ENCODE measurements around the gene SPOCK2. TPM values are rescaled to one million over a fixed set of nuclear protein-coding genes. Genes with fewer than 3 reads are reported as not detected.

The SPOCK2 gene
- total and polyA plus RNA-seq, 8 donors, result 4.5 to 107 (median 8.7) TPM

DNA sequence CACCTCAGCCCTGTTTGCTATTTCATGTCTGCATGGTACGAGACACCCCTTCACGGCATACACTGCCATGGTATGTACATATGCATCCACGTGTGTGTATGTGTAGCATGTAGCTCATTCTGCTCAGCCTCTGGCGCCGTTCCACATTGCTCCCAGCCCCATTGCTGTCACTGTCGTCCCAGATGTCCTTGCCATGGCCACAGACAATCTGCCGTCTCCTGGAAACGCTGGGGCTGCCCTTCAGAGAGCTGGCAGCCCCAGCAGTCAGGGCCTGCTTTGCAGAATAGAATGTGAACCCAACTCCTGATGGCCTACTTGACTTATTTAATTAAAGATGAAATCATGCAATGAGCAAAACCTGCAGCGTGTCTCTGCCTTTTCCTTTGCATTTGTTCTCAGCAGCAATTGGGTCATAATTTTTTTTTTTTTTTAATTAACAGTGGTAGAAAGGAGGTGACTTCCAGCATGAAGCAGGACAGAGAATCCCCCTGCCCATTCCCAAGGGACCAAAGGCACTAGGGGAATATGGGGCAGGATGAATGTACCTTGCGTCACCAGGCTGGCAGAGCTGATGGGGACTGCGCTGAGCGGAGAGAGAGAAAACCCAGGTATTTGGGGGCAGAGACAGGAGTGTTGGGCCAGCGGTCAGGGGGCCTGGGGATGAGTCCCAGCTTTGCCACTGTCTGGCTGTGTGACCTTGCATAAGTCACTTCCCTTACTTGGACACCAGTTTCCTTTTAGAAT is 75.0 kb downstream of the SPOCK2 start:
- Histone ChIP-seq H3K27ac (no peak overlapping the region), H3K9me3 (no peaks in the 10 kb centered on the region), H3K36me3 (peaks cover 0 to 3% of the 10 kb centered on the region in 2 donors), H3K4me3 (no peak overlapping the region), H3K4me1 (peaks cover 13 to 14% of the 10 kb centered on the region in 2 donors), H3K27me3 (no peaks in the 10 kb centered on the region)
- ATAC-seq (no peak), DNase-seq (peak in 1 of 4 donors; percentile 58)
- TF ChIP-seq, protein P1, sequence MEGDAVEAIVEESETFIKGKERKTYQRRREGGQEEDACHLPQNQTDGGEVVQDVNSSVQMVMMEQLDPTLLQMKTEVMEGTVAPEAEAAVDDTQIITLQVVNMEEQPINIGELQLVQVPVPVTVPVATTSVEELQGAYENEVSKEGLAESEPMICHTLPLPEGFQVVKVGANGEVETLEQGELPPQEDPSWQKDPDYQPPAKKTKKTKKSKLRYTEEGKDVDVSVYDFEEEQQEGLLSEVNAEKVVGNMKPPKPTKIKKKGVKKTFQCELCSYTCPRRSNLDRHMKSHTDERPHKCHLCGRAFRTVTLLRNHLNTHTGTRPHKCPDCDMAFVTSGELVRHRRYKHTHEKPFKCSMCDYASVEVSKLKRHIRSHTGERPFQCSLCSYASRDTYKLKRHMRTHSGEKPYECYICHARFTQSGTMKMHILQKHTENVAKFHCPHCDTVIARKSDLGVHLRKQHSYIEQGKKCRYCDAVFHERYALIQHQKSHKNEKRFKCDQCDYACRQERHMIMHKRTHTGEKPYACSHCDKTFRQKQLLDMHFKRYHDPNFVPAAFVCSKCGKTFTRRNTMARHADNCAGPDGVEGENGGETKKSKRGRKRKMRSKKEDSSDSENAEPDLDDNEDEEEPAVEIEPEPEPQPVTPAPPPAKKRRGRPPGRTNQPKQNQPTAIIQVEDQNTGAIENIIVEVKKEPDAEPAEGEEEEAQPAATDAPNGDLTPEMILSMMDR (IDR thresholded peaks at IDR 0.05), result no peak
- intact Hi-C loops (cut with DNase I), result no loop called here

DNA sequence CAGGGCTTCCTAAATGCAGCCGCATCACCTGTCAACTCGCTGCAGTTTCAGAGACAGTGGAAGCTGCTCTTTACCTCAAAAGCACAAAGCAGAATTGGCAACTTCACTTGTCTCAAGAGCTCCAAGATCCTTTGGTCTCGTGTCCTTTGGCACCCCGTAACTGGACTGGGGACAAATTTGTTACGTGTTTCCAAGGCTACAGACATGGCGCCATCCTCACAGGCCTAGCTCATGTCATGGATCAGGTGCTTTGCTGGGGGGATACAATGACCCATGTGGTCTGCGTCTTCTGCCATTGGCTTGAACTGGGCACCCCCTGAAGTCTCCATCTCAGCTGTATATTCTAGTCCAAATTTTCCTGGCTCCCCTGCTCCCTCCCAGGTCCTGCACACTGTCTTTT is 75.6 kb downstream of the SPOCK2 start:
- no peak for DNase-seq
- no peak for ATAC-seq
- Histone ChIP-seq H3K36me3 (peaks cover 0 to 9% of the 10 kb centered on the region in 2 donors), H3K4me3 (no peak overlapping the region), H3K9me3 (no peaks in the 10 kb centered on the region), H3K4me1 (peaks cover 14 to 16% of the 10 kb centered on the region in 2 donors), H3K27me3 (no peaks in the 10 kb centered on the region), H3K27ac (no peak overlapping the region)
- intact Hi-C loops (cut with DNase I), result no loop called here
- TF ChIP-seq, protein P1 (IDR thresholded peaks at IDR 0.05), result no peak

GRCh38 chr10:72011976-72012512 is 76.3 kb downstream of the SPOCK2 start:
- intact Hi-C loops (cut with DNase I), result no loop called here
- Histone ChIP-seq H3K9me3 (no peaks in the 10 kb centered on the region), H3K27me3 (no peaks in the 10 kb centered on the region), H3K4me1 (peaks cover 8 to 16% of the 10 kb centered on the region in 2 donors), H3K36me3 (peaks cover 0 to 16% of the 10 kb centered on the region in 2 donors), H3K4me3 (no peak overlapping the region), H3K27ac (no peak overlapping the region)
- ATAC-seq (no peak), DNase-seq (no peak)
- TF ChIP-seq, protein P1 (IDR thresholded peaks at IDR 0.05), result no peak

DNA sequence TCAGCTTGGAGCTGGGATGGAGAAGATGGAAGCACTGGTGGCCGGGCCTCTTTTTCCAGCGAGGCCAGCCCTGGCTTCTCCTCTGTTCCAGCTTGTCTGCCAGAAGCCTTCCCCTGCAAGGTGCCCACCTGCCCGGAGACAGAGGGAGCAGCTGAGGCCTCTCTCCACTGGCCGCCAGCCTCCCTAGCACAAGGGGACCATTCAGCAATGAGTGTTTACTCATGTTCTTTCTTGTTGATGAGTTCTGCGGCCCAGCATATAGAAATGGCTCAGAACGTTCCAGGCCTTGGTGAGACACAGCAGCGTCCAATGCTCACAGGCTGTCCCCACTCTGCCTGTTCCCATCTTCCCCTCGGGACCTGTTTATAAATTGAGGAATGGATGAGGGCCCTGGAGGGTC is 76.9 kb downstream of the SPOCK2 start:
- no peak overlapping the region for H3K4me3 ChIP-seq
- no peak for ATAC-seq
- H3K9me3 ChIP-seq, result no peaks in the 10 kb centered on the region
- no peak for DNase-seq
- peaks cover 8 to 16% of the 10 kb centered on the region in 2 donors for H3K4me1 ChIP-seq
- intact Hi-C loops (cut with DNase I), result no loop called here
- H3K27me3 ChIP-seq, result no peaks in the 10 kb centered on the region
- no peak overlapping the region for H3K27ac ChIP-seq
- H3K36me3 ChIP-seq, result peaks cover 0 to 16% of the 10 kb centered on the region in 2 donors
- TF ChIP-seq, protein P1 (IDR thresholded peaks at IDR 0.05), result no peak

DNA sequence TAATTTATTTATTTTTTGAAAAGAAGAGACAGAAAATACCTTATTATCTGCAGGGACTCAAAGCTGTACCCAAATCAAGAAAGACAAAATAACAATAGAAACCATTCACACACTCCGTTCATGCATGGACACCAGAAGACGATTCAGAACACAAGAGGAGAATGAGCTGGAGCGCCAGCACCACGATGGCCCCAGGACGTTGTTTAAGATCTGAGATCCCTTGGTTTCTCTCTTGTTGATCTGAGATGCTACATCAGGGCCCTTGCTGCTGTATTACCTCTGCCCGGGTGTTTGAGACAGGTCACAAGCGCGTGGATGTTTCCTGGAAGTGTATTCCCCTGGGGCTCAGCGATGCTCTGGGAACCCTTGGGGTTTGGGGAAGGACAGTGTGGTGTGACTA is 77.3 kb downstream of the SPOCK2 start:
- Histone ChIP-seq H3K27me3 (no peaks in the 10 kb centered on the region), H3K27ac (no peak overlapping the region), H3K4me1 (peaks cover 8 to 16% of the 10 kb centered on the region in 2 donors), H3K36me3 (peaks cover 0 to 16% of the 10 kb centered on the region in 2 donors), H3K9me3 (no peaks in the 10 kb centered on the region), H3K4me3 (no peak overlapping the region)
- TF ChIP-seq, protein P1 (IDR thresholded peaks at IDR 0.05), result no peak
- ATAC-seq (no peak), DNase-seq (no peak)
- intact Hi-C loops (cut with DNase I), result no loop called here

Measured in left lung (tissue), 10 donors.